ENCODE measurements around the gene RAB3C. TPM values are rescaled to one million over a fixed set of nuclear protein-coding genes. Genes with fewer than 3 reads are reported as not detected.
A peak's percentile ranks its signal among the peaks of the same experiment; 100 is the strongest.
"Not testable (repeated sequence)": the region's sequence is repeated elsewhere in the genome, so short reads cannot be mapped to it uniquely, and the experiment has no call there.

RAB3C gene
- total RNA-seq, 8 experiments from 2014 or later: 0.10 to 114 (median 50.3) TPM; not detected in 1

DNA sequence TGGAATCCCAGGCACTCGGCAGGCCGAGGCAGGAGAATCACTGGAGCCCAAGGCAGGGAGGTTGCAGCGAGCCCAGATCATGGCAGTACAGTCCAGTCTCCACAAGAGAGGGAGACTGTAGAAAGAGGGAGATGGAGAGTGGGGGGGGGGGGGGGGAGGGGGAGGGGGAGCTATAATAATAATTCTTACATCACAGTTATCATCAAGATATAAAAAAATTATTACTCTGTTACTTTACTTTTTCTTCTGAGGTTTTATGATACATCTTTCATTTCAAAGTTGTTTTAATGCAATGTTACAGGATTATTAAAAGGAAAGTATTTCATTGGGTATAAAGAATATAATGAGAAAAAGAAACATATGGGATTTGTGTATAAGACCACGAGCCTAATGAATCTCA, 17.8 kb upstream of the RAB3C start:
- no peak for ATAC-seq (replicated peaks in 6 of 8)
- Histone ChIP-seq H3K4me3 (no peak overlapping the region), H3K27ac (no peak overlapping the region), H3K4me1 (replicated peaks in 1 of 2) (peaks cover 0 to 8% of the 10 kb centered on the region in 2 donors)
- WGBS, 10 experiments: 0 to 100% (median 72%) methylated on average over 1 to 2 of the region's 4 CpGs; no CpG with 5 or more reads in 2 of the 10 experiments
- in situ Hi-C loops (cut with MboI; ENCODE audit: low pct_unique_long_range_greater_than_20kb in 2 of 9, low sequenced_read_pairs in 9 of 9, unreplicated experiment in 9 of 9): no loop called here

DNA sequence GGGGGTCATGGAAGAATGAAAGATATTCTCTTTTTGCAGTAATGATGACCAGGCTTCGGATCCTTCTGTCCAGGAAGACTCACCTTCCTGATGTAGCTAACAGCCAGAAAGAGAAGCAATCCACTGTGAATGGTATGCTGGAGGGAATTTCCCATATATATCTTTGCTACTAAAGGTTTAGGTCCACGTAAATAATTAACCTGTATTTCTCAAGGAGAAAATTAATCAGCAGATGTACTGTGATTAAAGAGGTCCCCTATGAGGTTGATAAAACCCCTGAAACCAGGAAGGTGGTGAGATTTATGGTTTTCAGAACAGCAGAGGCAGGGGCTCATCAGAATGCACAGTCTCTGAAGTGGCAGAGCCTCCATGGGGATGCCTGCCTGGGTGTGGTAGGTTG, 11.4 kb upstream of the RAB3C start:
- in situ Hi-C loops (cut with MboI; ENCODE audit: low pct_unique_long_range_greater_than_20kb in 2 of 9, low sequenced_read_pairs in 9 of 9, unreplicated experiment in 9 of 9): no loop called here
- Histone ChIP-seq H3K27ac (no peak overlapping the region), H3K4me1 (replicated peaks in 1 of 2) (peaks cover 0 to 4% of the 10 kb centered on the region in 2 donors), H3K4me3 (no peak overlapping the region)
- WGBS, 10 experiments: 0 to 100% (median 33%) methylated on average over 1 to 2 of the region's 2 CpGs; no CpG with 5 or more reads in 1 of the 10 experiments
- ATAC-seq (replicated peaks in 6 of 8): no peak

DNA sequence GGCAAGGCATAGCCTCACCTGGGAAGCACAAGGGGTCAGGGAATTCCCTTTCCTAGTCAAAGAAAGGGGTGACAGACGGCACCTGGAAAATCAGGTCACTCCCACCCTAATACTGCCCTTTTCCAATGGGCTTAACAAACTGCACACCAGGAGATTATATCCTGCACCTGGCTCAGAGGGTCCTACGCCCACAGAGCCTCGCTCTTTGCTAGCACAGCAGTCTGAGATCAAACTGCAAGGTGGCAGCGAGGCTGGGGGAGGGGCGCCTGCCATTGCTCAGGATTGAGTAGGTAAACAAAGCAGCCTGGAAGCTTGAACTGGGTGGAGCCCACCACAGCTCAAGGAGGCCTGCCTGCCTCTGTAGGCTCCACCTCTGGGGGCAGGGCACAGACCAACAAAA, 9.9 kb upstream of the RAB3C start:
- H3K4me1 ChIP-seq (replicated peaks in 1 of 2); ATAC-seq (replicated peaks in 6 of 8); H3K27ac ChIP-seq; in situ Hi-C loops (cut with MboI; ENCODE audit: low pct_unique_long_range_greater_than_20kb in 2 of 9, low sequenced_read_pairs in 9 of 9, unreplicated experiment in 9 of 9); H3K4me3 ChIP-seq: not testable (repeated sequence)
- WGBS, 10 experiments: 20 to 89% methylated on average over 1 to 3 of the region's 5 CpGs; no CpG with 5 or more reads in 8 of the 10 experiments

DNA sequence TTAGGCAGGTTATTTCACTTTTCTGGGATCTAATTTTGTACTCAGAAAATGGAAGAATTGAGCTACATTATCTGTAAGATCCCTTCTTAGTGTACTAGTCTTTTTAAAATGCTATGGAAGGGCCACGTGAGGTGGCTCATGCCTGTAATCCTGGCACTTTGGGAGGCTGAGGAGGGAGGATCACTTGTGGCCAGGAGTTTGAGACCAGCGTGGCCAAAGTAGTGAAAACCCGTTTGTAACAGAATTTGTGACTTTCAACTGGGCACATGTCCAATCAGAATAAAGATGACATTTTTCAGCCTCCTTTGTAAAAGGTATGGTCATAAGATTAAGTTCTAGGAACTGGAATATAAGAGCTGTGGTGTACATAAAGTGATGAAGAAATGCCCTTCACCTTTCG, 3.1 kb upstream of the RAB3C start:
- H3K4me3 ChIP-seq: no peak overlapping the region
- in situ Hi-C loops (cut with MboI; ENCODE audit: low pct_unique_long_range_greater_than_20kb in 2 of 9, low sequenced_read_pairs in 9 of 9, unreplicated experiment in 9 of 9): no loop called here
- H3K4me1 ChIP-seq (replicated peaks in 1 of 2): peaks cover 2 to 9% of the 10 kb centered on the region in 2 donors
- no peak overlapping the region for H3K27ac ChIP-seq
- no peak for ATAC-seq (replicated peaks in 6 of 8)
- 0 to 100% (median 58%) methylated on average over 1 to 4 of the region's 4 CpGs; no CpG with 5 or more reads in 1 of the 10 experiments for WGBS, 10 experiments

DNA sequence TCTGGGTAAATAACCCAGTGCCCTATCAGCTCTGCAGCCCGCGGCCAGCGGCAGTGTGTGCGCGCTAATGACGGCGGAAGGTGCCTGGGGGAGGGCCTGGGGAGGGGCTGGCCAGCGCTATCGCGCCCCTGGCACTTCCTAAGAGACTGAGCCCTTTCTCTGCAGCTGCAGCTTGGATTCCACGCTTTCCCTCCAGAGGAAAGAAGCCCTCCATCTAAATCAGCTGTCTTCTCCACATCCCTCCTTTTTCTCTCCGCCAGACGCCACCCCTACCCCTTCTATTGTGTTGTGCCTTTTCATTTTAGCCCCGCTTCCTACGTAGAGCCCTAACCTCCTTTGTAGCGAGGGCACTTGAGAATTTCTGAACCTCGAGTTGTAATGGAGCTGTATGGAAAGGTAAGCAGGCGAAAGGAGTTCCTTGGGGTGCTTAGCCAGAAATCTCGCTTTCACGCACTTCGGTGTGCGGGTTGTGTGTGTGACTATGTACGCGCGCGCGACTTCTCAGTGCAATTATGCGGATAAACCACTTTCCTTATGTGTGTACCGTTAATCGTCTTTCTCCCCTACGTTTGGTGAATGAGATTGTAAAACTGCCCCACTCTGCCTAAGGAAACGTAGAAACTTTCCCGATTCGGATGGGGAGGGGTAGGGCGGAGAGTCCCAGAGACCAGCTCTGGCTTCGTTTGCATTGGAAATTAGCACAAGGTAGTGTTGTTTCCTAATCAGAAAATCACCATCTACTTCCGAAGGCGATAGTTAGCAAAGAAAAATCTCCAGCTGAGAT, 664 bp upstream of the RAB3C start:
- Histone ChIP-seq H3K4me3 (peak overlapping the region; percentile 42 to 76 (median 64)), H3K27ac (peak overlapping the region; percentile 56 to 75), H3K4me1 (replicated peaks in 1 of 2) (peaks cover 2 to 9% of the 10 kb centered on the region in 2 donors)
- peak; percentile 27 to 48 (median 38) for ATAC-seq (replicated peaks in 6 of 8)
- in situ Hi-C loops (cut with MboI; ENCODE audit: low pct_unique_long_range_greater_than_20kb in 2 of 9, low sequenced_read_pairs in 9 of 9, unreplicated experiment in 9 of 9): no loop called here
- WGBS, 10 experiments: 0 to 32% (median 0%) methylated on average over 1 to 28 of the region's 38 CpGs

DNA sequence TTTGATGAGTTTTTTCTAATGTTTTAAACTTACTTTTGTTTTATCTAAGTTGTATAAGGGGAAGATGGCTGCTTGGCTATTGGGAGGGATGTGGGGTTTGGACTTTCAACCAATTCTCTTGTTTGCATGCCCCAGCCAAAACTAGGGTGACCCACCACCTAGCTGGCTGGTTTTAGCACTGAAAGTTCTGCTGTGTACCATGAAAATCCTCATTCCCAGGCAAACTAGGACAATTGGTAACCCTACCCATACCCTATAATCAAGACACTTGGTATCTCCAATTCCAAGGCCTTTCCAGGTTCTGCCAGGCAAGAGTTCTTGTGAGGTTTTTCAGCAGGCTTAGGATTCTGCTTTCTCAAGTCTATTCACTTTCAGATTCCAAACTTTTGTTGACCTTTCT, 13.1 kb downstream of the RAB3C start:
- ATAC-seq (replicated peaks in 6 of 8): no peak
- no peak overlapping the region for H3K4me3 ChIP-seq
- in situ Hi-C loops (cut with MboI; ENCODE audit: low pct_unique_long_range_greater_than_20kb in 2 of 9, low sequenced_read_pairs in 9 of 9, unreplicated experiment in 9 of 9): no loop called here
- no peak overlapping the region for H3K27ac ChIP-seq
- no peaks in the 10 kb centered on the region for H3K4me1 ChIP-seq (replicated peaks in 1 of 2)

DNA sequence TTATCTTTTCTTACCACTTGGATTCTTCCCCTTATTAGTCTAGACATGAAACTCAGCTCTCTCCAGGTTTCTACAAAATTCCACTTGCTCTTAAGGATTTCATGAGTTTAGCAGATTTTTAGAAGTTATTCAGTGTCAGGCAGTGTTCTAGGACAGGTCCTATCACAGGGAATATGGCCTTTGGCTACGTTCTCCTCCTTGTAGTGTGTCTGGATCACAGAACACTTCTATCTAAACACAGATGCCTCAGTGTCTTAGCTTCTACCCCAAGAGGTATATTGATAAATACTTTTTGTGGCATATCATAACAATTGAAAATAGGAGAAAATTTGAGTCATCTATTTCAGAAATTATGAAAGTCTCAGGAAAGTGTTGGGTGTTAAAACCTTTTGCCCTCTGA, 15.6 kb downstream of the RAB3C start:
- 0 to 100% (median 100%) methylated on average over 1 of the region's 1 CpG; no CpG with 5 or more reads in 3 of the 10 experiments for WGBS, 10 experiments
- in situ Hi-C loops (cut with MboI; ENCODE audit: low pct_unique_long_range_greater_than_20kb in 2 of 9, low sequenced_read_pairs in 9 of 9, unreplicated experiment in 9 of 9): no loop called here
- Histone ChIP-seq H3K4me3 (no peak overlapping the region), H3K27ac (no peak overlapping the region), H3K4me1 (replicated peaks in 1 of 2) (no peaks in the 10 kb centered on the region)
- no peak for ATAC-seq (replicated peaks in 6 of 8)

DNA sequence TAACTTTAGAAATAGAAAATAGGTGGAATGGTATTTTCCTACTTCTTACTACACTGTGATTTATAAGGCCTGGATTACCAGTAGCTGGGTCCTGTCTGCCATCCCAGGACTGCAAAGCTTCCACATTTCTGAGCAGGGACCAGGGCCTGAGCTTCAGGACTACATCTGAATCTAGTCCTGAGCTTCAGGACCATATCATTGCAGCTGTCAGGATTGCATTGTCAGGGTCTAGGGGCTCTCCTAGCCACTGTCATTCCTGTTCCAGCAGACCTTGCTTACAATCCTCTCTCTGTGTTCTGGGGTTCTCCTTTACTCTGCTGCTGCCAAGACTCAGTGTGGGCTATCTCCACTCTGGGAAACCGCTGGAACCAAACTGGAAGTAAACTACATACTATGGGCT, 16.3 kb downstream of the RAB3C start:
- H3K27ac ChIP-seq: no peak overlapping the region
- H3K4me3 ChIP-seq: no peak overlapping the region
- WGBS, 10 experiments: 0 to 82% (median 52%) methylated on average over 1 of the region's 1 CpG; no CpG with 5 or more reads in 4 of the 10 experiments
- ATAC-seq (replicated peaks in 6 of 8): no peak
- no peaks in the 10 kb centered on the region for H3K4me1 ChIP-seq (replicated peaks in 1 of 2)
- in situ Hi-C loops (cut with MboI; ENCODE audit: low pct_unique_long_range_greater_than_20kb in 2 of 9, low sequenced_read_pairs in 9 of 9, unreplicated experiment in 9 of 9): no loop called here

DNA sequence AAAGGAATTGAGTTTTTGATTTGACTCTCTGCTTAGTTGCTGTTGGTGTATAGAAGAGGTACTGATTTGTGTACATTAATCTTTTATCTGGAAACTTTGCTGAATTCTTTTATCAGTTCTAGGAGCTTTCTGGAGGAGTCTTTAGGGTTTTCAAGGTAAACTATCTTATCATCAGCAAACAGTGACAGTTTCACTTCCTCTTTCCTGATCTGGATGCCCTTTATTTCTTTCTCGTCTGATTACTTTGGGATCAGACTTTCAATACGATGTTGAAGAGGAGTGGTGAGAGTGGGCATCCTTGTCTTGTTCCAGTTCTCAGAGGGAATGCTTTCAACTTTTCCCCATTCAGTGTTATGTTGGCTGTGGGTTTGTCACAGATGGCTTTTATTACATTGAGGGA, 17.7 kb downstream of the RAB3C start:
- H3K4me3 ChIP-seq; H3K27ac ChIP-seq; H3K4me1 ChIP-seq (replicated peaks in 1 of 2); in situ Hi-C loops (cut with MboI; ENCODE audit: low pct_unique_long_range_greater_than_20kb in 2 of 9, low sequenced_read_pairs in 9 of 9, unreplicated experiment in 9 of 9); ATAC-seq (replicated peaks in 6 of 8): not testable (repeated sequence)
- WGBS, 10 experiments: 0 to 100% (median 80%) methylated on average over 1 to 2 of the region's 2 CpGs; no CpG with 5 or more reads in 3 of the 10 experiments

DNA sequence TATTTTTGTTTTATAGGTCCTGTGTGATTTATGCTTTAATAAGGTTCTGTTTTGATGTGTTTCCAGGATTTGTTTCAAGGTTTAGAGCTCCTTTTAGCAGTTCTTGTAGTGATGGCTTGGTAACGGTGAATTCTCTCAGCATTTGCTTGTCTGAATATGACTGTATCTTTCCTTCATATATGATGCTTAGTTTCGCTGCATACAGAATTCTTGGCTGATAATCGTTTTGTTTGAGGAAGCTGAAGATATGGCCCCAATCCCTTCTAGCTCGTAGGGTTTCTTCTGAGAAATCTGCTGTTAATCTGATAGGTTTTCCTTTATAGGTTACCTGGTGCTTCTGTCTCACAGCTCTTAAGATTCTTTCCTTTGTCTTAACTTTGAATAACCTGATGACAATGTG, 20.0 kb downstream of the RAB3C start:
- H3K4me3 ChIP-seq; H3K4me1 ChIP-seq (replicated peaks in 1 of 2); in situ Hi-C loops (cut with MboI; ENCODE audit: low pct_unique_long_range_greater_than_20kb in 2 of 9, low sequenced_read_pairs in 9 of 9, unreplicated experiment in 9 of 9); ATAC-seq (replicated peaks in 6 of 8); H3K27ac ChIP-seq: not testable (repeated sequence)
- WGBS, 10 experiments: 15 to 100% (median 85%) methylated on average over 3 to 4 of the region's 4 CpGs; no CpG with 5 or more reads in 1 of the 10 experiments

DNA sequence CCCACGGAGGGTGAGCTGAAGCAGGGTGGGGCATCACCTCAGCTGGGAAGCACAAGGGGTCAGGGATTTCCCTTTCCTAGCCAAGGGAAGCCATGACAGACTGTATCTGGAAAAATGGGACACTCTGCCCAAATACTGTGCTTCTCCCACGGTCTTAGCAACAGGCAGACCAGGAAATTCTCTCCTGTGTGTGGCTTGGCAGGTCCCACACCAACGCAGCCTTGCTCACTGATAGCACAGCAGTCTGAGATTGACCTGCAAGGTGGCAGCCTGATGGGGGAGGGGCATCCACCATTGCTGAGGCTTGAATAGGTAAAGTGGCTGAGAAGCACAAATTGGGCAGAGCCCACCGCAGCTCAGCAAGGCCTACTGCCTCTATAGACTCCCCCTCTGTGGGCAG, 23.2 kb downstream of the RAB3C start:
- Histone ChIP-seq H3K27ac (no peak overlapping the region), H3K4me1 (replicated peaks in 1 of 2) (no peaks in the 10 kb centered on the region), H3K4me3 (no peak overlapping the region)
- 0 to 94% (median 20%) methylated on average over 1 to 2 of the region's 4 CpGs; no CpG with 5 or more reads in 3 of the 10 experiments for WGBS, 10 experiments
- in situ Hi-C loops (cut with MboI; ENCODE audit: low pct_unique_long_range_greater_than_20kb in 2 of 9, low sequenced_read_pairs in 9 of 9, unreplicated experiment in 9 of 9): no loop called here
- no peak for ATAC-seq (replicated peaks in 6 of 8)

DNA sequence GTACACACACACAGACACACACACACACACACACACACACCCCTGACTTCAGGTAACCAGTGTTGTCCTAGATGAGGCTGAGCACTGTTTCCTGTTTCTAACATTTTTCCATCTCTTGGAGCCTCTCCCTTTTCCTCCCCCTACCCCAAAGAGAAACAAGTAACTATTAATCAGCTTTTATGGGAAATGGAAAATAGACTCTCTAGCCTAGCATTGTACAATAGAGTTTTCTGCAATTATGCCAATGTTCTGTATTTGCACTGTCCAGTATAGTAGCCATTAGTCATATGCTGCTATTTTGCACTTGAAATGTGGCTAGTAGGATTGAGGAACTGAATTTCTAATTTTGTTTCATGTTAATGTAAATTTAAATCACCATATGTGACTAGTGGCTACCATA, 33.1 kb downstream of the RAB3C start:
- ATAC-seq (replicated peaks in 6 of 8): peak in 5 of 8 experiments; percentile 38 to 98 (median 82)
- in situ Hi-C loops (cut with MboI; ENCODE audit: low pct_unique_long_range_greater_than_20kb in 2 of 9, low sequenced_read_pairs in 9 of 9, unreplicated experiment in 9 of 9): no loop called here
- H3K4me3 ChIP-seq: no peak overlapping the region
- no peak overlapping the region for H3K27ac ChIP-seq
- peaks cover 0 to 13% of the 10 kb centered on the region in 2 donors for H3K4me1 ChIP-seq (replicated peaks in 1 of 2)

DNA sequence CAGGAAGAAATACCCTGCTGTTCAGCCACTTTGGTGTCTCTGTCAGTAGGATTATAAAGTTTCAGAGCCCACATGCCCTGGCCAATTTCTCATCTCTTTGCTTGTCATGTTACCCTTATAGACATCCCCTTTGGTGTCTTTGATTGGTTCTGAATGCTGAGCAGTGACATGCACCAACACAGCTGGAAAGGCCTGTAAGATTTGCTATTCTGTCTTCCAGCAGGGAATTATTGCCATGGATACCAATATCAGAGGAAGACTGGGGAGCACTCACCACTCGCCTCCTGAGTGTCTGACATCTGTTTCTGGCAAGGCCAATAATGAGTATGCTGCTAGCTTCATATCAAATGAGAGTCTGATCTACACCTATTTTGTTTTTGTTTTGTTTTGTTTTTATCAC, 34.4 kb downstream of the RAB3C start:
- no peak overlapping the region for H3K27ac ChIP-seq
- in situ Hi-C loops (cut with MboI; ENCODE audit: low pct_unique_long_range_greater_than_20kb in 2 of 9, low sequenced_read_pairs in 9 of 9, unreplicated experiment in 9 of 9): no loop called here
- ATAC-seq (replicated peaks in 6 of 8): no peak
- 67 to 100% (median 100%) methylated on average over 1 of the region's 1 CpG; no CpG with 5 or more reads in 4 of the 10 experiments for WGBS, 10 experiments
- H3K4me3 ChIP-seq: no peak overlapping the region
- H3K4me1 ChIP-seq (replicated peaks in 1 of 2): peaks cover 0 to 13% of the 10 kb centered on the region in 2 donors

DNA sequence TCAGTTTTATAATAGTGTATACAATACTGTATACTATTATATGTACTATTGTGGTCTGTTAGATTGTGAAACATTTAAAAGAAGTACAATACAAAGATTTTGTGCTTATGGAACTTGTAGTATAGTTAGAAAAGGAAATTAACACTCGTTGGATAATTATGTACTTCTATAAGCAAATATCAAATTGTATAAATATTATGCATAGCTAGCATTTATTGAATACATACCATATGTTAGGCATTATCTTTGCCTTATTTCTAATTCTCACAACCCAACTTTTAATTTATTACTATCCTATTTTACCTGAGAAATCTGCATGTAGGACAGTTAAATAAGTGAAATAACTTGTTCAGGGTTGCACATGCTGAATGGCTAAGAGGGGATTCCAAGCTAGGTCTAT, 37.5 kb downstream of the RAB3C start:
- 0 to 86% (median 11%) methylated on average over 1 of the region's 1 CpG; no CpG with 5 or more reads in 4 of the 10 experiments for WGBS, 10 experiments
- in situ Hi-C loops (cut with MboI; ENCODE audit: low pct_unique_long_range_greater_than_20kb in 2 of 9, low sequenced_read_pairs in 9 of 9, unreplicated experiment in 9 of 9): no loop called here

More for the DNA sequence above, 37.5 kb downstream of the RAB3C start:
- ATAC-seq (replicated peaks in 6 of 8): no peak
- Histone ChIP-seq H3K4me3 (no peak overlapping the region), H3K27ac (no peak overlapping the region), H3K4me1 (replicated peaks in 1 of 2) (peaks cover 0 to 13% of the 10 kb centered on the region in 2 donors)
